Body of pancreas (tissue), 4 donors: ENCODE data around the gene KLF6. TPM values are rescaled to one million over a fixed set of nuclear protein-coding genes. Genes with fewer than 3 reads are reported as not detected.

Experiments
- ATAC-seq: fragments of 150-250 bp; one replicate; pipeline ENCODE4 v1.9.1; 2016
- DNase-seq, 4 donors: peaks; one replicate each; pipeline ENCODE4 v3.0.0-alpha.2; 2019
- H3K27ac ChIP-seq, 4 donors: fragments of 200-600 bp; sonication (generic); 1 replicate in 3 of 4; 2 replicates in 1 of 4; pipeline versions ENCODE4 v1.5.1 to v1.6.1; 2016 to 2019; ENCODE audit warnings: mild to moderate bottlenecking in 1 of 4, mixed read lengths in 1 of 4, moderate library complexity in 1 of 4
- H3K27me3 ChIP-seq, 2 donors: fragments of 200-600 bp; sonication (generic); one replicate each; pipeline ENCODE4 v1.6.0; 2016; ENCODE audit warnings: mild to moderate bottlenecking in 1 of 2
- H3K36me3 ChIP-seq, 2 donors: fragments of 200-600 bp; sonication (generic); replicated peaks in 1 of 2; 2 replicates each; pipeline ENCODE4 v1.5.1; 2016; ENCODE audit warnings: low read depth in 2 of 2; ENCODE audit not compliant: insufficient read depth in 1 of 2
- H3K4me1 ChIP-seq: fragments of 200-600 bp; sonication (generic); one replicate; pipeline ENCODE4 v1.6.0; 2016
- H3K4me3 ChIP-seq, 2 donors: fragments of 200-600 bp; sonication (generic); 1 replicate in 1 of 2; 2 replicates in 1 of 2; pipeline ENCODE4 v1.5.1; 2016 to 2019
- H3K9me3 ChIP-seq, 3 donors: fragments of 200-600 bp; sonication (generic); 1 replicate in 2 of 3; 2 replicates in 1 of 3; pipeline ENCODE4 v1.5.1; 2016
- CTCF ChIP-seq, 7 experiments: fragments of 450-650 bp in 4 of 7; fragments of 200-600 bp in 3 of 7; sonication (generic) in 3 of 7; IDR thresholded peaks; one replicate each; pipeline ENCODE4 v1.5.1; 2016 to 2019; ENCODE audit warnings: antibody characterized with exemption in 7 of 7
- POLR2A ChIP-seq, 3 donors: fragments of 450-650 bp; IDR thresholded peaks; one replicate each; pipeline ENCODE4 v1.6.1; 2016; ENCODE audit warnings: antibody characterized with exemption in 3 of 3, mild to moderate bottlenecking in 2 of 3
- WGBS, 2 donors: methylation state at CpG; one replicate each; pipeline ENCODE4 v1.1.5; 2017; 5-methylcytosine and 5-hydroxymethylcytosine counted together
- intact Hi-C: fragments of 100-400 bp; cut with DNase I; formaldehyde crosslinking; loops from one replicate; pipeline ENCODE4 v1.15.1; 2023
- total RNA-seq, 2 donors: library from RNA; depleted of rRNA; stranded (reverse); fragments of >200 nt; gene quantifications; one replicate each; pipeline ENCODE4 v1.1.0, GENCODE V29; 2016

Gene KLF6
- total RNA-seq, 2 donors from 2014 or later = 92.1 to 294 TPM

- Histone ChIP-seq H3K4me1 (peaks cover 37% of the 10 kb centered on the region), H3K27ac (no peak overlapping the region), H3K36me3 (no peaks in the 10 kb centered on the region), H3K9me3 (no peaks in the 10 kb centered on the region), H3K4me3 (no peak overlapping the region), H3K27me3 (no peaks in the 10 kb centered on the region)
- TF ChIP-seq POLR2A (IDR thresholded peaks at IDR 0.05) = no peak
- no peak for TF ChIP-seq CTCF (IDR thresholded peaks at IDR 0.05)
- ATAC-seq (no peak), DNase-seq (no peak)
- intact Hi-C loops = no loop called here
- 39 to 52% methylated on average over 4 of the region's 4 CpGs for WGBS, 2 donors
Measured at GRCh38 chr10:3745521-3745920, 39.5 kb downstream of the KLF6 start.

DNA sequence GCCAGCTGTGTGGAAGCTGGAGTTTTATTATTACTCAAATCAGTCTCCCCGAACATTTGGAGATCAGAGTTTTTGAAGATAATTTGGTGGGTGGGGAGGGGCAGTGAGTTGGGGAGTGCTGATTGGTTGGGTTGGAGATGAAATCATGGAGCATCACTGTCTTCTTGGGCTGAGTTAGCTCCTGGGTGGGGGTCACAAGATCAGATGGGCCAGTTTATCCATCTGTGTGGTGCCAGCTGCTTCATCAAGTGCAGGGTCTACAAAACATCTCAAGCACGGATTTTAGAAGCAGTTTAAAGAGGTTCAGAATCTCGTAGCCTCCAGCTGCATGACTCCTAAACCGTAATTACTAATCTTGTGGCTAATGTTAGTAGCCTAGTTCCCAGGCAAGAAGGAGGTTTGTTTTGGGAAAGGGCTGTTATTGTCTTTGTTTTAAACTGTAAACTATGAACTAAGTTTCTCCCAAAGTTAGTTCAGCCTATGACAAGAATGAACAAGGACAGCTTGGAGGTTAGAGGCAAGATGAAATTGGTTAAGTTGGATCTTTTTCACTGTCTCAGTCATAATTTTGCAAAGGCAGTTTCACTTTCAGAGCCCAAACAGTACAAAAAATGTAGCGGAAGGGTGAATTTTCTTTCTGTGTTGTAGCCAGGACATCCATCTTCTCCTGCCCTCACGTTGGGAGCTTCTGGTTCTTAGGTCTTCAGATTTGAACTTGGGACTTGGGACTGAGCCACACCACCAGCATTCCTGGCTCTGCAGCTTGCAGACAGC is 43.1 kb downstream of the KLF6 start:
- TF ChIP-seq CTCF (IDR thresholded peaks at IDR 0.05) (no peak), POLR2A (IDR thresholded peaks at IDR 0.05) (no peak)
- DNase-seq (no peak), ATAC-seq (no peak)
- Histone ChIP-seq H3K36me3 (no peaks in the 10 kb centered on the region), H3K9me3 (no peaks in the 10 kb centered on the region), H3K4me3 (no peak overlapping the region), H3K27me3 (no peaks in the 10 kb centered on the region), H3K4me1 (peaks cover 6% of the 10 kb centered on the region), H3K27ac (no peak overlapping the region)
- WGBS, 2 donors = 68 to 73% methylated on average over 6 of the region's 6 CpGs
- intact Hi-C loops = no loop called here

DNA sequence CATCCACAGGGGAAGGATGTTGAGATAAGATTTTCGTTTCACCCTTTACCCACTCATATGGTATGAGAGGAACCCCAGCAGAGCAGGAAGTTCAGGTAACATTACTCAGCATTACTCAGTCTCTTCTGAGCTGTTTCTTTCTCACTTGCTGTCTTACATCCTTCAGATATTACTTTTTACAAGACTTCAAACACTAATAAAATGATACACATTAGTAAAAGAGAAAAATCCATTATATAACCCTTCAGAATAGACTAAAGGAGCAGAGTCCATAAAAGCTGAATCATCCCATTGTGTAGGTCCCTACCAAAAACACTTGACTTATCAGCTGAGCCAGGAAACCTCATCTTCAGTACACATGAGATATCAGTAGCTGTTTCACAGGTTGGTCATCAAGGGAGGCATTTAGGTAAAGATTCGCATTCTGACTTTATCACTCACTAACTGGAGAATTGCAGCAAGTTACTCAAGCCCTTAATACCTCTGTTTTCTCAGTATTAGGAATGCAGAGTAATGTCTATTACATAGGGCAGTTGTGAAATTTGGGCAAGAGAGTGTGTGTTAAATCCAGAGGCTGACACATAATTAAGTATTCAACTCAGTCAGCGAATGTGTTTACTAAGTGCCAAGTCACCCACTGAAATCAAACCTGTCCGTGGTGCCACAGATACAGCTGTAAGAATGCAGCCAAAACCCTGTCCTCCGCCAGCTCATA is 44.7 kb downstream of the KLF6 start:
- TF ChIP-seq POLR2A (IDR thresholded peaks at IDR 0.05) (no peak), CTCF (IDR thresholded peaks at IDR 0.05) (no peak)
- H3K4me1 ChIP-seq = peaks cover 5% of the 10 kb centered on the region
- DNase-seq (no peak), ATAC-seq (peak; percentile 35)
- no peak overlapping the region for H3K27ac ChIP-seq
- no peaks in the 10 kb centered on the region for H3K9me3 ChIP-seq
- H3K36me3 ChIP-seq = no peaks in the 10 kb centered on the region
- no peak overlapping the region for H3K4me3 ChIP-seq
- intact Hi-C loops = no loop called here
- no peaks in the 10 kb centered on the region for H3K27me3 ChIP-seq
- WGBS, 2 donors = 36 to 37% methylated on average over 5 of the region's 5 CpGs

GRCh38 chr10:3738855-3739350 is 46.1 kb downstream of the KLF6 start:
- 74 to 76% methylated on average over 1 of the region's 1 CpG for WGBS, 2 donors
- H3K4me3 ChIP-seq = no peak overlapping the region
- no peaks in the 10 kb centered on the region for H3K27me3 ChIP-seq
- no peaks in the 10 kb centered on the region for H3K36me3 ChIP-seq
- ATAC-seq (no peak), DNase-seq (no peak)
- H3K27ac ChIP-seq = no peak overlapping the region
- H3K4me1 ChIP-seq = no peaks in the 10 kb centered on the region
- TF ChIP-seq POLR2A (IDR thresholded peaks at IDR 0.05) (no peak), CTCF (IDR thresholded peaks at IDR 0.05) (no peak)
- intact Hi-C loops = no loop called here
- H3K9me3 ChIP-seq = no peaks in the 10 kb centered on the region
